ENCODE results near the gene FUZ. TPM values are rescaled to one million over a fixed set of nuclear protein-coding genes. Genes with fewer than 3 reads are reported as not detected.

Gene FUZ
- total and polyA plus RNA-seq, 7 donors: 7.4 to 32.9 (median 21.0) TPM

GRCh38 chr19:49795615-49796014 is 17.5 kb downstream of the FUZ start:
- no peak for DNase-seq
- WGBS, 2 donors: 93 to 96% methylated on average over 20 of the region's 20 CpGs
- Histone ChIP-seq H3K27me3 (no peaks in the 10 kb centered on the region), H3K36me3 (peaks cover 44 to 100% (median 69%) of the 10 kb centered on the region in 4 donors), H3K27ac (no peak overlapping the region), H3K9me3 (no peaks in the 10 kb centered on the region), H3K4me3 (no peak overlapping the region), H3K4me1 (no peaks in the 10 kb centered on the region)
- intact Hi-C loops (cut with DNase I): no loop called here
- TF ChIP-seq CTCF (IDR thresholded peaks at IDR 0.05): no peak
- no peak for TF ChIP-seq EP300 (IDR thresholded peaks at IDR 0.05)
- no peak for TF ChIP-seq POLR2A (IDR thresholded peaks at IDR 0.05)
- no peak for TF ChIP-seq POLR2AphosphoS5 (IDR thresholded peaks at IDR 0.05)

- Histone ChIP-seq H3K4me1 (no peaks in the 10 kb centered on the region), H3K9me3 (no peaks in the 10 kb centered on the region), H3K4me3 (no peak overlapping the region), H3K27me3 (no peaks in the 10 kb centered on the region), H3K27ac (no peak overlapping the region), H3K36me3 (peaks cover 32 to 81% (median 56%) of the 10 kb centered on the region in 4 donors)
- DNase-seq: no peak
- intact Hi-C loops (cut with DNase I): no loop called here
- WGBS, 2 donors: 92 to 95% methylated on average over 6 of the region's 6 CpGs
- TF ChIP-seq EP300 (IDR thresholded peaks at IDR 0.05): no peak
- no peak for TF ChIP-seq CTCF (IDR thresholded peaks at IDR 0.05)
- no peak for TF ChIP-seq POLR2AphosphoS5 (IDR thresholded peaks at IDR 0.05)
- TF ChIP-seq POLR2A (IDR thresholded peaks at IDR 0.05): no peak
These were observed 19.6 kb downstream of the FUZ start for GRCh38 chr19:49793561-49793840.

GRCh38 chr19:49792829-49793560 is 20.1 kb downstream of the FUZ start:
- no peak for TF ChIP-seq CTCF (IDR thresholded peaks at IDR 0.05)
- no peak for TF ChIP-seq POLR2A (IDR thresholded peaks at IDR 0.05)
- no peak for TF ChIP-seq POLR2AphosphoS5 (IDR thresholded peaks at IDR 0.05)
- no peak for TF ChIP-seq EP300 (IDR thresholded peaks at IDR 0.05)
- intact Hi-C loops (cut with DNase I): no loop called here

GRCh38 chr19:49791776-49792445 is 21.2 kb downstream of the FUZ start:
- peaks cover 26 to 76% (median 45%) of the 10 kb centered on the region in 4 donors for H3K36me3 ChIP-seq
- no peaks in the 10 kb centered on the region for H3K27me3 ChIP-seq
- H3K27ac ChIP-seq: no peak overlapping the region
- no peaks in the 10 kb centered on the region for H3K9me3 ChIP-seq
- no peak overlapping the region for H3K4me3 ChIP-seq
- intact Hi-C loops (cut with DNase I): no loop called here
- WGBS, 2 donors: 97% methylated on average over 26 of the region's 26 CpGs
- TF ChIP-seq POLR2AphosphoS5 (IDR thresholded peaks at IDR 0.05) (no peak), EP300 (IDR thresholded peaks at IDR 0.05) (no peak), CTCF (IDR thresholded peaks at IDR 0.05) (no peak), POLR2A (IDR thresholded peaks at IDR 0.05) (no peak)
- DNase-seq: no peak
- H3K4me1 ChIP-seq: no peaks in the 10 kb centered on the region

More at GRCh38 chr19:49792829-49793560, 20.1 kb downstream of the FUZ start:
- Histone ChIP-seq H3K36me3 (peaks cover 28 to 78% (median 52%) of the 10 kb centered on the region in 4 donors), H3K27ac (no peak overlapping the region), H3K27me3 (no peaks in the 10 kb centered on the region), H3K4me3 (no peak overlapping the region), H3K9me3 (no peaks in the 10 kb centered on the region), H3K4me1 (no peaks in the 10 kb centered on the region)
- DNase-seq: no peak
- 92 to 94% methylated on average over 22 of the region's 22 CpGs for WGBS, 2 donors

Data from sigmoid colon (tissue), 7 donors.